Activated CD4-positive, alpha-beta T cell treated with anti-CD3 and anti-CD28 coated beads, Interleukin-2, amount 50 U/mL, for 1 hour (primary cell): ENCODE results near the gene RNPS1.
"Not testable (repeated sequence)": the region's sequence is repeated elsewhere in the genome, so short reads cannot be mapped to it uniquely, and the experiment has no call there.

Experiments used
- DNase-seq: peaks from one replicate; pipeline ENCODE4 v3.0.0-alpha.2; 2020

The RNPS1 gene

GRCh38 chr16:2282262-2282661 is 14.3 kb upstream of the RNPS1 start:
- DNase-seq = no peak

GRCh38 chr16:2280981-2281542 is 13.1 kb upstream of the RNPS1 start:
- no peak for DNase-seq

- no peak for DNase-seq
Measured at GRCh38 chr16:2280461-2280860, 12.5 kb upstream of the RNPS1 start.

- no peak for DNase-seq
Measured at GRCh38 chr16:2278956-2279800, 11.3 kb upstream of the RNPS1 start.

- DNase-seq = no peak
Measured at GRCh38 chr16:2278272-2278608, 10.3 kb upstream of the RNPS1 start.

- no peak for DNase-seq
Measured at GRCh38 chr16:2277466-2278271, 9.7 kb upstream of the RNPS1 start.

- DNase-seq = no peak
Measured at GRCh38 chr16:2276368-2277195, 8.7 kb upstream of the RNPS1 start.

- DNase-seq = no peak
Measured at GRCh38 chr16:2275476-2276367, 7.8 kb upstream of the RNPS1 start.

- DNase-seq = no peak
Measured at GRCh38 chr16:2273931-2274330, 6.0 kb upstream of the RNPS1 start.

- DNase-seq = no peak
Measured at GRCh38 chr16:2273484-2273883, 5.6 kb upstream of the RNPS1 start.

GRCh38 chr16:2271848-2272461 is 4.0 kb upstream of the RNPS1 start:
- DNase-seq = no peak

- DNase-seq = no peak
Measured at GRCh38 chr16:2270588-2271470, 2.9 kb upstream of the RNPS1 start.

GRCh38 chr16:2270070-2270462 is 2.1 kb upstream of the RNPS1 start:
- no peak for DNase-seq

- DNase-seq = peak; percentile 20
Measured at GRCh38 chr16:2267505-2267912, 417 bp downstream of the RNPS1 start.

GRCh38 chr16:2266887-2267286 is 1.0 kb downstream of the RNPS1 start:
- DNase-seq = not testable (repeated sequence)

- DNase-seq = not testable (repeated sequence)
Measured at GRCh38 chr16:2263026-2263425, 4.9 kb downstream of the RNPS1 start.

- DNase-seq = no peak
Measured at GRCh38 chr16:2260250-2260649, 7.7 kb downstream of the RNPS1 start.

- DNase-seq = not testable (repeated sequence)
Measured at GRCh38 chr16:2258530-2258929, 9.4 kb downstream of the RNPS1 start.

GRCh38 chr16:2257726-2258125 is 10.2 kb downstream of the RNPS1 start:
- no peak for DNase-seq

GRCh38 chr16:2256531-2257140 is 11.3 kb downstream of the RNPS1 start:
- DNase-seq = no peak
